ENCODE results near the gene HOXA2.
A peak's percentile ranks its signal among the peaks of the same experiment; 100 is the strongest.

HOXA2 gene

GRCh38 chr7:27102581-27103442, at the start of gene HOXA2:
HOXA2 (minus strand) TSS chr7:27102683; CDS start chr7:27102500, 183 bp downstream.
- DNase-seq (ENCODE audit: low read depth in 2 of 2), result no peak

GRCh38 chr7:27151341-27151930, 49.0 kb upstream of the HOXA2 start:
- DNase-seq (ENCODE audit: low read depth in 2 of 2), result no peak

- DNase-seq (ENCODE audit: low read depth in 2 of 2), result peak; percentile 45 to 55
These were observed 48.3 kb upstream of the HOXA2 start for GRCh38 chr7:27150568-27151340.

- DNase-seq (ENCODE audit: low read depth in 2 of 2), result no peak
These were observed 47.5 kb upstream of the HOXA2 start for GRCh38 chr7:27149842-27150567.

DNA sequence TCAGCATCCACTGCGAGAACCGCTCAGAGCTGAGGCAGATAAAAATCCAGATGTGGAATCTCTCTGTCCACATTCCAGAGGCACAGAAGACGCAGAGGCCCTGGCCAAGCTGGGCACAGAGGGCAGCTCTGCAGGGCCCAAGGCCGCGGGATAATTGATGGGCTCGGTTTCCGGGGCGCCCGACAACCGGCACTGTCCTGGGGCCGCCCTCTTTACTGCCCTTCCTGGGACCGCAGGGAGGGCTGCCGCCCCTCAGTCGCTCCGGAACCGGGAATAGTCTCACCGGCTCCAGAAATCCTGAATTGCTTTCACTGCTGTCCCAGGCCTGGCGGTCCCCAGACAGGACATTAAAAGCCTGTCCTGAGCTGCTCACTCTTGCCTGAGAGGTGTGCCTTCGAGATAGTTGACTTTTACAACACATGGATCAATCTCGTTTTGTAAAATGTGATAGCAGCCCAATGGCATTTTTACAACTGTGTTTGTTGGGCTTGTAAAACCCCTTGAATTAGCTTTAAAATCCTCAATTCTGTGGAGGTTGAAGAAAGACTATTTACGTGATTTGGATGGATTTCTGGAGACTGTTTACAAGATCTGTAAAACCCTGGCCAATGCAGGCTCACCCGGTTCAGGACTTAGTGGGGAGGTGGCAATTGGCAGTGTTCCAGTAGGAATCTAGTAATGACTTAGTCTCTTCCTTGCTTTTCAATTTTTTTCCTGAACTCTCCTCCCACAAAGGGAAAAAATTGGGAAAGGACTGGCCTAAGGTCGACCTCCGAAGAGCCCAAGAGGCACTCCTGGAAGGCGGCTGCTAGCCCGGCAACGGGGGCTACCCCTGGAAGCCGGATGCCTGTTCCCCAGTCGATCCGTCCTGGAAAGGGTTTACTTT, 46.5 kb upstream of the HOXA2 start:
- no peak for DNase-seq (ENCODE audit: low read depth in 2 of 2)

GRCh38 chr7:27148031-27148755, 45.7 kb upstream of the HOXA2 start:
- no peak for DNase-seq (ENCODE audit: low read depth in 2 of 2)

- DNase-seq (ENCODE audit: low read depth in 2 of 2), result no peak
These were observed 44.9 kb upstream of the HOXA2 start, which contains the start of gene HOXA6 for GRCh38 chr7:27147199-27148030. HOXA6 (minus strand) TSS chr7:27147774; CDS start chr7:27147749, 25 bp downstream.

- DNase-seq (ENCODE audit: low read depth in 2 of 2), result no peak
These were observed 44.2 kb upstream of the HOXA2 start for GRCh38 chr7:27146491-27147198.

DNA sequence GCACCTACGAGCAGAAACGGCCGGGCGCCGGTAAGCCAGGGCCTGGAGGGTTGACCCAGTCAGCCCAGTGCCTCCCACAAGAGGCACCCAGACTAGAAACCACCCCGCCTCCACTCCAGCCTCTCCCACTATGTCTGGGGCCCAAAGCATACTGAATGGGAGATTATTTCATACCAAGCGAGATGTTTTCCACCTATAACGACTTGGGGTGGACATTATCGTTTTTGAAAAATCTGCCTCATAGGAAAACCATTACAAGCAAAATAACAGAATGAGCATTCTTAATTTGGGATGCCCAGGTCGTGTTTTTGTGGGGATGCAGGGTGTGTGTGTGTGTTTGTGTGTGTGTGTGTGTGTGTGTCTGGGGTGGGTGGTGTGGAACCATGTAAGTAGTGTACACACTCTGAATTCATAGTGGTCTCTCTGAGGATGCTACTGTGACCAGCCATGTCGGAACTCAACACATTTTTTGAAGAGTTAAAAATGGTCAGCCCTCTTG, 43.5 kb upstream of the HOXA2 start:
- DNase-seq (ENCODE audit: low read depth in 2 of 2), result no peak

- no peak for DNase-seq (ENCODE audit: low read depth in 2 of 2)
These were observed 42.9 kb upstream of the HOXA2 start for GRCh38 chr7:27145165-27145913.

- DNase-seq (ENCODE audit: low read depth in 2 of 2), result no peak
These were observed 42.3 kb upstream of the HOXA2 start for GRCh38 chr7:27144781-27145164.

- no peak for DNase-seq (ENCODE audit: low read depth in 2 of 2)
These were observed 41.7 kb upstream of the HOXA2 start for GRCh38 chr7:27143950-27144780.

- no peak for DNase-seq (ENCODE audit: low read depth in 2 of 2)
These were observed 40.8 kb upstream of the HOXA2 start, which contains the start of gene HOXA5 for GRCh38 chr7:27143023-27143949. HOXA5 (minus strand) TSS chr7:27143681; CDS start chr7:27143607, 74 bp downstream.

GRCh38 chr7:27142580-27143022, 40.1 kb upstream of the HOXA2 start:
- no peak for DNase-seq (ENCODE audit: low read depth in 2 of 2)

DNA sequence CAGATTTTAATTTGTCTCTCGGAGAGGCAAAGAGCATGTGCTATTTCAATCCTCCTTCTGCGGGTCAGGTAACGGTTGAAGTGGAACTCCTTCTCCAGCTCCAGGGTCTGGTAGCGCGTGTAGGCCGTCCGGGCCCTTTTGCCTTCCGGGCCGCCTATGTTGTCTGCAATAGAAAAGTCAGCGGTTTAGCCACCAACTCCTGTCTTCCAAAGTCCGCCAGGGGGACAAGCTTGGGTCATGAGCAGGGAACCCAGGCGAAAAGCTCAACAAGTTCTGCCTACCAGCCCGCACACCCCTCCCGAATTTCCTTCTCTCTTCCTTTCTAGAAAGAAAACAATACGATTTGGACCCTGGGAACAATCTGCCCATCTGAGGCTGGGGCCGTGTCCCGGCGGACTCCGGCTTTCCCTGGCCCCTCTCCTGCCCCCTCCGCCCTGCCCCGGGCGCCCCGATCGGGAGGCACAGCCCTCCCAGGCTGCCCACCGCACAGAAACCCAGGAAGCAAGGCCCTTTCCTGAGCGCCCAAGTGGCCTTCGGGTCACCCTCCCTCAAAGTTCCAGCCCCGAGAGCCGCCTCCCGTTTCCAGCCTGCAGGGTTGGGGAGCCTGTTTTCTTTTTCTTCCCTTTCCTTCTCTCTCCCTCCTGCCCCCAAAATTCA, 39.6 kb upstream of the HOXA2 start:
- DNase-seq (ENCODE audit: low read depth in 2 of 2), result no peak

All from stimulated activated CD8-positive, alpha-beta memory T cell treated with anti-CD3 and anti-CD28 coated beads, Interleukin-15, amount 100 ng/mL, for 48 hours (primary cell).